LHCN-M2 (cell line): Measurements from ENCODE around the gene LRRK1. TPM values are rescaled to one million over a fixed set of nuclear protein-coding genes. Genes with fewer than 3 reads are reported as not detected.

Experiments used
- DNase-seq: peaks from one replicate; pipeline ENCODE4 v3.0.0-alpha.2; 2012; ENCODE audit warnings: low read depth
- total RNA-seq: library from RNA; depleted of rRNA; stranded (reverse); fragments of >200 nt; gene quantifications from 2 replicates; pipeline ENCODE4 v1.2.3, GENCODE V29; 2014

LRRK1 gene
- total RNA-seq, 1 experiment from 2014 or later = 0.17 TPM

DNA sequence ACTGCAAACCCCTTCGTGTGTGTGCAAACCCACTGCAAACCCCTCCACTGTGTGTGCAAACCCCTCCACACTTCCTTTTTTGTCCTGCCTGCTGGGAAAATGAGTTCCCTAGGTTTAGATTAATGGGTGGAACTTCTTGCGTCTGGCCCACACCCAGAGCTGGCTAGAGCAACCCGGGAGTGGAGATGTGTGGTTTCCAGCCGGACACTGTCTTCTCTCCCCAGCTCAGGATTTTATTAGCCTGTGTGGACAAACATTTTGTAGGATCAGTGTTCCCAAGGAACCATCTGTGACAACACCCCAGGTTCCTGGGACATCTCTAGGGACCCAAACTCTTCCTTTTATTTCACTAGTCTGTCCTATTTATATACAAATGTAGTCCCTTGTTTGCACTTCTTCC is 9.6 kb upstream of the LRRK1 start:
- DNase-seq = no peak

DNA sequence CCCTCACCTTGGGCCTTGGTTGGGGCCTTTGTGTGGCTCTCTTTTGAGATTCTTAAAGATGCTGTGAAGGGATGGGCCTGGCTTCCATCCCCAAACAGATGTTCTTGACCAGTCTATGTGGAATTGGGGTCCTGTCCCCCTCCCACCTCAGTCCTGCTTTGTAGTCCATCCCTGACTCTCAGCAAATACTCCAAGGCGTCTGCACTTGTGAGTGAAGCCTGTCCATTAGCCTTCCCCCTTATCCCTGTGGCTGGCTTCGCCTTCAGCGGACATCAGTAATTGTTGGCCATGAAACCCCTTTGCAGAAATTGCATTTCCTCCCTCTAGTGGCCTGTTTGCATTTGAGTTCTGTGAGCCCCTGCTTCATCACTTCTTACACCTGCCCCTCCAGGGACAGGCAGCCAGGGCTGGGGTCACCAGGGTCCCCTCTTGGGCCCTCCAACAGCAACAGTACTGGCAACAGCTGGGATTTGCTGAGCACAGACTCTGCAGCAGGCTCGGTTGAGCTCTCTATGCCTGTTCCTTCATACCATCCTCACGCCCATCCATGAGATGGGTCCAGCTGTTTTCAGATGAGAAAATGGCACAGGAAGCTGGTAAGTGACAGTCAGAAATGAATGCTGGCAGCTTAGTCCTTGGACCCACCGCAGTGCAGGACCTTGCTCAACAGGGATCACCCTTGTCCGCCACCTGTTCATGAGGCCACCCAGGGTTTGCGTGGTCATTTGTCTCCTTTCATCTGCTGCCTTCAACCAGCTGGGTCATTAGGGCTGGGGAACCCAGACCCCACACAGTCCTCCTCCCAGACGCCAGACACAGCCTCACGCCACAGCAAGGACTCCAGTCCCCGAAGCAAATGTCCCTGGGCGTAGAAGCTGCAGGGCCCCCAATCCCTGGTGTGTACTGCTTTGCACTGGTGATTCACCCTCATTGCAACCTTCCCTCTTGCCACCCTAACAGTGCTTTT is 8.9 kb upstream of the LRRK1 start:
- DNase-seq = no peak

DNA sequence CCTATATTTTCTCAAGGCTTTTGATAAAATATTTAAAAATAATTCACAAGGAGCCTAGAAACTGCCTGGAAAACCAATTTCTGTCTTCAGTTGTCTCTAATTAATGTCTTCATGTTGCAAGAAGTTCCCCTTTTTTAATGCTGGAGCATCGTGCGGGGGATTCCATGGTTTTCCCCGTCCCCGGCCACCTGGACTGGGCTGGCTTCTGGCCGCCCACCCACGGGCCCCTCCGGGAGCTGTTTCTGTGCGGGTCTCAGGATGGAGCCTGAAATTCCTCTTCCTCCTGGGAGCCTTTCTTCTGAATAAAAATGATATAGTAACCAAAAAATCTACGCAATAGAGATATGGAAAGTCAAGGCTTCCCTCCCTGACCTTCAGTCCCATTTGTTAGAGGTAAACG is 8.1 kb upstream of the LRRK1 start:
- no peak for DNase-seq

DNA sequence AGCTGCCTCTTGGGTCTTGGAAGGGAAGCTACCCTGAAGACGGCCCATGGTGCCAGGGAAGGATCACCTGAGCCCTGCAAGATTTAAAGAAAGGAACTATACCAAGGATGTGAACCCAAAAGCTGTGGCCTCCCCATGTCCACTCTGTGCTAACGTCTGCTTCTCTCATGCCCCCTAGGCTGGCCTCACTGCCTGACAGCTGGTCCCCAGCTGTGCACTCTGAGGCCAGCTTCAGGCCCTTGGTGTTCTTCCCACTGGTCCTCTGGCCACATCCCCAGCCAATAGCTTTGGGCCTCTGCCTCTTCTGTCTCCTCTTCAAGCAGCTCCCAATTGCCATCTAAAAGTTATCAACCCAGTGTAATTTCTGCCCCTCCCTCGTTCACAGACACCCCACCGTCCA is 5.2 kb upstream of the LRRK1 start:
- DNase-seq = no peak

DNA sequence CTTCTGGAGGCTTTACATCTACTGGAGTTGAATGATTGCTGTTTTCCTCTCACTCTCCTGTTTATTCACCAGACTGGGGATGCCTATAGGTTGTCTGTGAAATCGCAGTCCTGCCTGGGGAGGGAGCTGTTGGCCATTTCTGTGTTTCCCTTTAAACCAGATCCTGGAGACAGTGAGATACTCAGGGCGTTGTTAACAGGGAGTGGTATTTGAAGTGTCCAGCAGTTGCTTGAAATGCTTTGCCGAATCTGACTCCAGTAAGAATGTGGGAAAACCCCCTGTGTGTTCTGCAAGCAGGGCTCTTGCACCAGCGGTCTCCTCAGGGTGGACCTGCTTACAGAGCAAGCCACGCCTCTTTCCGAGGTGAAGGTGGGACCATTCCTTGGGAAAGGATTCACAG is 4.3 kb upstream of the LRRK1 start:
- no peak for DNase-seq

DNA sequence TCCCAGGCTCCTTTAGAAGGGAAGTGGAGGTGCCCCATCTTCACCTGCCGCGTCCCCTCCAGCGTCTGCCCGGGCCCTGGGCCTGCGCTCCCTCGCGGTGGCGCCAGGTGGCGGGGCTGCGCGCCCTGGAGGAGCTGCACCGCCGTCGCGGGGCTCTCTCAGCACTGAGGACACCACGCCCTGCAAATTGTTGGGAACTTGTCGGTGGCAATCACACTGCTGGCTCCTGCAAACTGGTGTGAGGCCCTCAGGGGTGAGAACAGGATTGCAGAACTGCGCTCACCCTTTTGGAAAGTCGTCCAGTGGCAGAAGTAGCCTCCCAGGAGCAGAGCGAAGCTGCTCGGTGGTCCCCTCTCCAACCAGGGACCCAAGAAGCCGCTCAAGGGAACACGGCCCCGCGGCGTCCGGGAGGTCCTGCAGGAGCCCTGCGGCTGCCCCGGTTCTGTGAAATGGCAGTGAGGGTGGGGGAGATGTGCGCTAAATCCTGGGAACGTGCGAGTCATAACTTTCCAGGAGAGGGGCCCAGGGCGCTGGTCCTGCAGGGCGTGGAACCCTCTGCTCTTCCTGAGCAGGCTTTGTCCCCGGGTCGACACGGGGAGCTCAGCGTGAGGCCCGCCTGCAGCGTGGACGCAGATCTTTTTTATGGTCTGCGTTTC is 995 bp upstream of the LRRK1 start:
- DNase-seq = no peak

DNA sequence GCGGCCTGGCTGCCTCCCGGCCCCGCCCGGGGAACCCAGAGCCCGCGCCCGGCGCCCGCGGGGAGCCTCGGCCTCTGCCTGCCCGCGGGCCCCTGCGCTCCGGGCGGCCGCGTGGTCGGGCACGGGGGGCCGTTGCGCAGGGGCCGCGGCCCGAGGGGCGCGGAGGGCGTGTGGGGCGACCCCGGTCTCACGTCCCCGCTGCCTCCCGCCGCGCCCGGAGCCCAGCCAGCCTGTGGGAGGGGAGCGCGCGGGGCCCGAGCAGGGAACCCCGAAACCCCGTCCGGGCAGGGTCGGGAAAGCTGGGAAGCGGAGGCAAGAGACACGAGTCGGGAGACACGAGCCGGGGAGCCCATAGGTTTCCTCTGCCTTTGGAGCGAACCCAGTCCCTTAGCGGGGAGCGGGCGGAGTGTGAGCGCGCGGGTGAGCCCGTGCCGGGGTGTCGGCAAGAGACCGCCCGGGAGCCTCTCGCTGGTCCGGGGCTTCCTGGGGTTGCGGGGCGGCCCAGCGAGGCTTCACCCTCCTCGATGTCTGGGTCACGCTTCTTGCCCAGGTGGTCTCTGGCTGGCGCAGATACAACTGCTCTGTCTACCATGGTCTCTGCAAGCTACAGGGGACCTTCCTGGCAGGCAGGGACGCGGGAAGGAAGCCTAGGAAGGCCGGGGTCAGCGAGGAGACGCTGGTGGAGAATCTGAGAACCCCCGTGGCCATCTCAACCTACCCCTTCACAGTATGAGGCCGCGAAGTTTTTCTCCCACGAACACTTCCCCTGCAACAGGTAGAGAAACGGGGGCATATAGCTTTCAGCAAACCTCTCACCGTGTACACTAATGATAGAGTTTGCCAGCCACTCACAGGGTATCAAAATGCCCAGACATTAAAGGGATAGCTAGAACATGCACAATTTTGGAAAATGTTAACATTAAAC is 586 bp downstream of the LRRK1 start:
- DNase-seq = no peak

DNA sequence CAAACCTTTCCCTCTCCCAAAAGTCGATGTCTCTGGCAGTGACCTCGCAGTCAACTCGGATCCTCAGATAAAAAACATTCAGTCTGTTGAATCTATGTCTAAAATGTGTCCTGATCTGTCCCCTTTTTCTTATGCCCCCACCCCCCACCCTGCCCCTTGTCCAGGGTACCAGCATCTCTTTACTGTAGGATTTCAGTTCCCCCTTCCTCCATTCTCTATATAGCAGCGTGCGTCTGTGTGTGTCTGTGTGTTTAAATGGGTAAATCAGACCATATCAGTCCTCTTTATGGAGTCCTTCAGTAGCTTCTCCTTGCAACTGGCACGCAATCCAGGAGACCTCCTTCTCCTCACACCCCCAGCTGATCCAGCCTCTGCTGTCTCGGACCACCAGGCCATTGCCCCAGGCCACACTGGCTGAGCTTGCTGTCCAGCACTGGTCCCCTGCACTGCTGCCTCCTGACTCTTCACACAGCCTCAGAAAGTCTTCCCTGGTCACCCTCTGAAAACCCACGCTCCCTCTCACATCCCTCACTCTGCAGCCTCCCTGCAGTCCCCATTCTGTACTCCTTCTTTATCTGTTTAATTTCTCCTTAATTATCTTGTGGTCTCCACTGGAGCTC is 1.5 kb downstream of the LRRK1 start:
- no peak for DNase-seq

DNA sequence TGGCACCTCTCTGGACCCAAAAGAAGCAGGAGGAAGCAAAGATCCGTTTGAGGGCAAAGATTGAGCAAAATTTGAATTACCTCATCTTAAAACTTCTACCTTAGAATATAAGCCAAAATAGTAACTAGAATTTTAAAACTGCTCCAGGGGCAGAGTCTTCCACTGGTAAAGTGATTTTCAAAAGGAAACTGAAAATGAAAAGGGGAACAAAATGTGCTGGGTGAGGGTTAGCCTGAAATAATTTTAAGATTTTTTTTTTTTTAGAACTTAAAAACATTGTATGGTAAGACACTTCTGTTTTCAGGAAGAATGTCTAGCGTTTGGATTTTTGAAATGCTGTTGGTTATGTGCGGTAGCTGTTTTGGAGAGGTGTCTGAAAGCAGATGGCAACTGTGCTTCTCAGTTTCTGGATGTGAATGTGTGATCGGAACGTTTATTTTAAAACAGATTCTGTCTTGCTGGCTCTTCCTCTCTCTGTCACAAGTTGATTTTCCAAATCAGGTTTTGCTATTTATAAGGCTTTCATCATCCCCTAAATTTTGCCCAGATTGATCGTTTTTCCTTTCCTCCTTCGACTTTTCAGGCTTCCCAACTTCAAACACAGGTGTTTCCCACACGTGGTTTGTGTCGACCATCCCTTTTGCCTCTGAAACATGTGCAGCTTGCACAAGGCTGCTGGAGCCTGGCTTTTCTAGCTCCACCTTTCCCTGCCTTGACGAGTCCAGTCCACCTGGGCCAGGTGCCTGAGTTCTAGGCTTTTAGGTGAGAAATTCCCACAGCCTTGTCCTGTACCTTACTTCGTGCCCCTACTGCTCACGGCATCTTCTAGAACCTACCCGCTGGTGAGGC is 3.3 kb downstream of the LRRK1 start:
- DNase-seq = no peak

DNA sequence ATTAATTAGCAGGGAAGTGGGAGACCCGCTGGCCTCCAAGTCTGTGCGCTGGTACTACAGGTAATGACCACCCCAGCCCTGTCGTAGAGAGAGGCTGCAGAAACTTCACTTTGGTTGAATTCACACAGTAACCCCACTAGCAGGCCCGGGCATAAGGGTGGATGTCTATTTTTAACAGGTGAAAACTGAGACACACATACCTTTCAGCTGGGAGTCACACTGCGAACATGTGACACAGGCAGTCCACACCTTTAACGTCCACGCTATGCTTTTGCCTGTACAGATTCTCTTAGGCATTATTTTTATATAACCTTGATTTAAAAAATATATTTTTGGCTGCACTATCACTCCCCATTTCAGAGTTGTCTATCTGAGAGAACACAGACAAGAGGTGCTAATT is 3.9 kb downstream of the LRRK1 start:
- no peak for DNase-seq

DNA sequence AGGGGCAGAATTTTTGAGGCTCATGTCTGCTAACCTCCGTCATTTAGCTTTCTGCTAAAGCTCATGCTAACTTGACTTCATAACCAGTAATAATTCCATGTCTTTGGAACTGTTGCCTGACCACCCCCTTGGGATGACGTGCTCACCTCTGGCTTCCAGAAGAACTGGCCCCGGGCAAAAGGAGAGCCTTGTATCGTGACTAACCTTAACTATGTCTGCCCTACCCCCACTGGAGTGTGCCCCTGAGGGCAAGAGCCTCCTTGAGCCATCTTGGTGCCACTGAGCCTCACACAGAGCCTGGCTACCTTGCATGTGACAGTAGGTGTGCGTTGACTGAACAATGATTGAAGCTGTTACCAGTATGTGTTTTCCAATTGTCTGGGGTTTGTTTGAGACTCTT is 4.7 kb downstream of the LRRK1 start:
- DNase-seq = no peak

DNA sequence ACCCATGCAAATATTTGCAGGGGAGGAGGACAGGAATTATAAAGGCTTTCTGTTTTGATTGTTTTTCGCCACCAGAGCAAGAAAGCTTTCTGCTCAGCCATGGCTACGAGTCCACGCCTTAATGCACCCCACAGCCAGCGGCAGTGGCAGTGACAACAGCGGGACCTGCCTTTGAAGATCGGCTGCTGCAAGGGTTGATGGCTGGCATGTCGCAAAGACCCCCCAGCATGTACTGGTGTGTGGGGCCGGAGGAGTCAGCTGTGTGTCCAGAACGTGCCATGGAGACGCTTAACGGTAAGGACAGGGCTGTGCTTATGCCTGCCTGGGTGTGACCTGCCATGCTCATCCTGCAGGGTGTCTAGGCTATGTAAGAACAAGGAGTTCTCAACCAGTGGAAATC is 5.3 kb downstream of the LRRK1 start:
- DNase-seq = no peak

DNA sequence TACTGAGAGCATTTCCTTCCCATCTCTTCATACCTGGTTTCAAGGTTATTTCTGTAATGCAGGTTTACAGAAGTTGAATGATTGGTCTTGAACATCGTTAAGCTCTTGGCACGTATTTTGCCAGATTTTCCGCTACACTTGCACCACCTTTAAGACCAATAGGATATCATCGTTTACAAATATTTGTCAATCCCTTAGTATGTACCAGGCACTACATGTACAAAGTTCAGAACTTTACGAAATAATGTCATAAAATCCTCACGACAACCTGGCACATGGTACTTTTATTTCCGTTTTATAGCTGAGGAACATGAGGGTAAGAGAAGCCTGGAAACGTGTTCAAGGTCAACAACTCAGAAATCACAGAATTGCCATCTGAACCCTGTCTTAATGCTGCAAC is 6.3 kb downstream of the LRRK1 start:
- DNase-seq = no peak

DNA sequence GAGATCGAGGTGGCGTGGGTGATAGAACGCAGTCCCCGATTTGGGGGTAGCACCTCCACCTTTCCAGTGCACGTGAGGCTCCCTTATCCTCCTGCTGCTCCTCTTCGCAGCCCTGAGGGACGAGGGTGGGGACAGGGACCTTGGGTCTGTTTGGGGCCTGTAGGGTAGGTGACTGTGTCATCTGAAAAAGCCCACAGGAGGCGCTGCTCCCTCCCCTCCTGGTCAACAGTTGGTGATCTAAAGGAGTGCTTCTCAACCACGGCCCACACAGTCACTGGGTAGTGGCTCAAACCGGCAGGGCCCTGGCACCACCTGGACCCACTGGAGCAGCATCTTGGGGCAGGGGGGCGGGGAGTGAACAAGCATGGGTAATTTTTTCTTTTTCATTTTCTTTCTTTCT is 7.1 kb downstream of the LRRK1 start:
- no peak for DNase-seq

DNA sequence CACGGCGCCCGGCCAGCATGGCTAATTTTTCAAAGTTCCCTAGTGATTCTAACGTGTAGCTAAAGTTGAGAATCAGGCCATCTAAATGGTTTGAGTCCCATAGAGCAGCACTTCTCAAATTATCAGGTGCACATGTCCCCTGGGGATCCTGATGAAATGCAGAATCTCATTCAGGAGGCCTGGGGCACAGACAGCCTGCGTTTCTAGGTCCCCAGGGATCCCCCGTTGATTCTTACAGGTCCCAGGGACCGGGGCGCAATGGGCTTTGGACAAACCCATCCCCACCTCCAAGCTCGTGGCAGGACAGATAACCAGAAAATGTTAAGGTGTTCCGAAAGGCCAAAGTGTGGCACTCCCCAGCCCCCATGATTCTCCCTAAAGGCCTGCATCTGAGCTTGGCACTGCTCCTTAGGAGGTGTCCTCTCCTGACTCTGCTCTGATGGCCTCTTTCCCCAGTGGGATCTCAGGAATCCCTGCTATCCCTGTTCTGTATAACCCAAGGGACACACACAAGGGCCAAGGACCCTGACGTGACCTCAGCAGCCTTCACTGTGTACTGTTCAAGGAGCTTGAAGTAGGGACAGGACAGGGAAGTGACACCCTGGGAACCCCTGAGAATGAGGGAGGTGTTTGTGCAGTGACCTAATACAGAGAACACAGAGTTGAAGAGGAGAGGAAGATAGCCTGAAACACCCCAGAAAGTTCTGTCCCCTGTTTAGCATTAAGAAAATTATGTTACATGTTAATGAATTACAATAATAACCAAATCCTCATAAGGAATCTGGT is 8.0 kb downstream of the LRRK1 start:
- no peak for DNase-seq

DNA sequence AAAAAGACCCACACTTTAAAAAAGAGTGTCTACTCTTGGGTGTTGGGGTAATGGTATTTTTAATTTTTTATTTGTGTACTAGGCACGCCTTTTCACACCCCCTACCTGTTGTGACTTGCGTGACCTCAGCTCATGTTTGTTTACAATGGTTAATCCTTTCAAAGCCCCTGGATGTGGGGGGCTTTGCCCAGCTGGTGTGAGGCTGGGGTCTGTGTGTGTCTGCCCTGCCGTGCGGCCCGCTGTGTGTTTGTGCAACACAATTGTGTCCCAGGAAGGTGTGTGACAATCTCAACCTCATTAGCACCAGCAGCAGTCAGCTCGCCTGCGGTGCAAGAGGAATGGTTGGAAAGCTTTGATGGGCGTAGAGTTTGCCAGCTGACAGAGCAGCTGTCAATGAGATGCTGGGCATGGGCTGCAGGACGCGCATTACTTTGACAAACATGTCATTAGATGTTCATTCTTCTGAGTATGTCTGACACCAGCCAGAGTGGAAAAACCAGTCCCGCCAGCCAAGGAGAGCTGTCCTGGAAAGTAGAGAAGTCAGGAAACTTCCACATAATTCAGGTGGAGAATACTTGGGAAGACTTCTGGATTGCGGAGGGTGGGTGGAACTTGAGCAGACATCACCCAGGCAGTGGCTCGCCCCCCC is 9.6 kb downstream of the LRRK1 start:
- no peak for DNase-seq

DNA sequence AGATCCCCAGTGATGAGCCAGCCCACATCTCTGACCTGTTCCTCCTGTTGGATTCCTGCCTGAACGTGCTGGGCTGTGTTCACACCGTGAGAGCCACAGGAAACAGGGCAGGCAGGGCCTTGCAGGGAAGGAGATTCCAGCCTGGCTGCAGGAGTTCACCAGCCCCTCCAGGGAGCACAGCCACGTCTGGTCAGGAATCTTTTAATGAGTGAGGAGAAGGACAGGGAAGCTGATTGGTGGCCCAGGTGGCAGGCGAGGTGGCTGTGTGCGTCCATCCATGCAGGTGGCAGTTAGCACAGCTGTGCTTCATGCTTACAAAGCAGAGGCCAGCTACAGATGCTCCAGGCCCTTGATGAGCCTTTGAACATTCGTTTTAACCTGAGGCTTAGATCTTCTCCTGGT is 10.5 kb downstream of the LRRK1 start:
- DNase-seq = no peak

DNA sequence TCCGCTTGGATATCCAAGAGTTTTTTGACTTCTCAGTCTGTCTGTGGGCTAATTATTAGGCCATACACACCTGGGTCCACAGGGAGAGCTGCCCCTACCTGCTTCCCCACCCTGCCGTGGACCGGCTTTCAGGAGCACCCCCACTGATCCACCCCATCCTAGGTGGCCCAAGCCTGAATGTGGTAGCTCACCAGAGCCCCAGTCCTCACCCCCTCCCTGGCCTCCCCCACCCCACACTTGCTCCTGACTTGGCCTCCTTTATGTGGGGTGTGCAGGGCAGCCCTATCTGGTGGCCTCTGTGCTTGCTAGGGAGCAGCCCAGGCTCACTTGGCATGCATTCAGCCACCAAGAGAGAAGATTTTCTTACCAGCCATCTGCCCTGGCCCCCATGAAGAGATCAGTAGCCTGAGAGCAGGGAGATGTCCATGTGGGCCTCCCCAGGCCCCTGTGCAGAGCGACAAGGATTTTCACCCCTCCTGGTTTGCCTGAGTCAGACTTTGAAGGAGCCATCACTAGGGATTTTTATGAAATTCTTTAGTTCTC is 11.2 kb downstream of the LRRK1 start:
- DNase-seq = no peak
